ENCODE data around the gene DEF6. TPM values are rescaled to one million over a fixed set of nuclear protein-coding genes. Genes with fewer than 3 reads are reported as not detected.

DEF6 gene
- total and polyA plus RNA-seq, 3 experiments from 2014 or later, result 71.2 to 183 (median 73.0) TPM

GRCh38 chr6:35259194-35259947 is 38.2 kb upstream of the DEF6 start, which contains the start of gene ZNF76:
Gene ZNF76 (plus strand): TSS chr6:35259735. CDS start chr6:35281152, 21,417 bp downstream.
- DNase-seq, result peak; percentile 92 to 94 (median 93)
- H3K4me3 ChIP-seq (ENCODE audit: low read length), result peak within 1 kb of the TSS; percentile 97
- H3K9me3 Mint-ChIP-seq, result no peaks in the 10 kb centered on the region
- peaks cover 0 to 12% (median 2%) of the 10 kb centered on the region in 3 donors for H3K36me3 Mint-ChIP-seq
- H3K36me3 ChIP-seq (ENCODE audit: insufficient read depth, low read length), result no peaks in the 10 kb centered on the region
- POLR2A ChIA-PET, result interaction anchor here (0.5 to 1.2 kb wide), 4 partner anchors 44 to 1040 kb away, joined by 3 to 5 read pairs (median 4); partner anchors contain the start of genes HMGA1 and TAF11
- CTCF ChIA-PET, result interaction anchor here (0.8 to 1.7 kb wide), 8 partner anchors 18 to 365 kb away, joined by 3 to 13 read pairs (median 3); no protein-coding TSS in a partner anchor
- H3K4me1 Mint-ChIP-seq, result peaks cover 49 to 62% (median 61%) of the 10 kb centered on the region in 3 donors
- peak within 1 kb of the TSS; percentile 89 to 99 (median 96) for H3K4me3 Mint-ChIP-seq
- H3K27me3 ChIP-seq (ENCODE audit: insufficient read depth, low read length, poor library complexity, severe bottlenecking), result no peaks in the 10 kb centered on the region
- H3K4me1 ChIP-seq (ENCODE audit: insufficient read depth, low read length), result peaks cover 44% of the 10 kb centered on the region
- H3K9me3 ChIP-seq (ENCODE audit: low read length), result no peaks in the 10 kb centered on the region
- H3K27ac ChIP-seq (ENCODE audit: low read depth, low read length), result peak within 1 kb of the TSS; percentile 94
- peaks cover 0 to 3% of the 10 kb centered on the region in 2 donors for H3K27me3 Mint-ChIP-seq
- H3K27ac Mint-ChIP-seq, result peak within 1 kb of the TSS; percentile 93 to 99 (median 99)

DNA sequence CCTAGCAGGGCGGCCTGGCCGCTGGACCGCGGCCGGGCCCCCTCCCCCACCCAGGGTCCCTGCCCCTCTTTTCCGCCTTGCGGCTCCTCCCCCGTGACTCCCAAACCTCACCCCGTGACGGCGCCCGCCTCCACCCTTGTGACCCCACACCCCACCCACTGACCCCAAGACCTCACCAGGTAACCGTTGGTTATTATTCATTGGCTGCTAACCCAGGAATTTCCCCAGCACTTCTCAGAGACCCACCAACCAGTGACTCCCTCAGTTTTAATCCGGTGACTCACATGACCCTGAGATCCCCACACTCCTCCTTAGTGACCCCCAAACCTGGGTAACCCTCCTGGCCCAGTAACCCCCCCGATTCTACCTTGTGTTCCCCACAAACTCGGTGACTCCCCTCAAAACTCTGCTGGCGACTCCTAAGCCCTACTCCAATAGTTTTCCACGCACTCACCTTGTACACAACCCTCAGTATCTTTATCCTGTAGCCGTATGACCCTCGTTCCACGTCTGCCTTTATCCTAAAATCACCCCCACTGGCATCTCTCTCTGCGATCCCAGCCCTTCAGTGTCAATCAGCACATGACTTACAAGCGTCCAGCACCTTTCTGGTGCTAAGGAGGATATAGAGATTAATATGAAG is 37.5 kb upstream of the DEF6 start:
- no peaks in the 10 kb centered on the region for H3K36me3 ChIP-seq (ENCODE audit: insufficient read depth, low read length)
- H3K27ac ChIP-seq (ENCODE audit: low read depth, low read length), result peak overlapping the region; percentile 94
- peak overlapping the region; percentile 87 to 96 (median 90) for H3K4me3 Mint-ChIP-seq
- no peaks in the 10 kb centered on the region for H3K27me3 ChIP-seq (ENCODE audit: insufficient read depth, low read length, poor library complexity, severe bottlenecking)
- H3K27me3 Mint-ChIP-seq, result peaks cover 0 to 3% of the 10 kb centered on the region in 2 donors
- no peaks in the 10 kb centered on the region for H3K9me3 ChIP-seq (ENCODE audit: low read length)
- H3K4me1 ChIP-seq (ENCODE audit: insufficient read depth, low read length), result peaks cover 48% of the 10 kb centered on the region
- peak overlapping the region; percentile 97 for H3K4me3 ChIP-seq (ENCODE audit: low read length)
- H3K27ac Mint-ChIP-seq, result peak overlapping the region; percentile 85 to 99 (median 98)
- ChIA-PET POLR2A (interaction anchor here (1.2 kb wide), 1 partner anchor 43 kb away, joined by 4 read pairs; no protein-coding TSS in a partner anchor), CTCF (interaction anchor here (1.0 to 1.7 kb wide), 3 partner anchors 19 to 68 kb away, joined by 3 to 13 read pairs (median 4); no protein-coding TSS in a partner anchor)
- peaks cover 0 to 12% (median 2%) of the 10 kb centered on the region in 3 donors for H3K36me3 Mint-ChIP-seq
- H3K9me3 Mint-ChIP-seq, result no peaks in the 10 kb centered on the region
- DNase-seq, result peak; percentile 75 to 90 (median 79)
- H3K4me1 Mint-ChIP-seq, result peaks cover 52 to 69% (median 67%) of the 10 kb centered on the region in 3 donors

GRCh38 chr6:35260591-35261570 is 36.7 kb upstream of the DEF6 start:
- no peaks in the 10 kb centered on the region for H3K27me3 ChIP-seq (ENCODE audit: insufficient read depth, low read length, poor library complexity, severe bottlenecking)
- Mint-ChIP-seq H3K27ac (peak overlapping the region; percentile 85 to 99 (median 98)), H3K4me1 (peaks cover 57 to 76% (median 72%) of the 10 kb centered on the region in 3 donors), H3K27me3 (peaks cover 0 to 3% of the 10 kb centered on the region in 2 donors), H3K9me3 (no peaks in the 10 kb centered on the region), H3K4me3 (peak overlapping the region; percentile 87 to 96 (median 90)), H3K36me3 (peaks cover 0 to 16% (median 2%) of the 10 kb centered on the region in 3 donors)
- peak overlapping the region; percentile 97 for H3K4me3 ChIP-seq (ENCODE audit: low read length)
- no peak for DNase-seq
- peak overlapping the region; percentile 94 for H3K27ac ChIP-seq (ENCODE audit: low read depth, low read length)
- peaks cover 48% of the 10 kb centered on the region for H3K4me1 ChIP-seq (ENCODE audit: insufficient read depth, low read length)
- H3K36me3 ChIP-seq (ENCODE audit: insufficient read depth, low read length), result no peaks in the 10 kb centered on the region
- CTCF ChIA-PET, result interaction anchor here (1.0 kb wide), 1 partner anchor 189 kb away, joined by 3 read pairs; no protein-coding TSS in a partner anchor
- POLR2A ChIA-PET, result no interaction called here
- no peaks in the 10 kb centered on the region for H3K9me3 ChIP-seq (ENCODE audit: low read length)

DNA sequence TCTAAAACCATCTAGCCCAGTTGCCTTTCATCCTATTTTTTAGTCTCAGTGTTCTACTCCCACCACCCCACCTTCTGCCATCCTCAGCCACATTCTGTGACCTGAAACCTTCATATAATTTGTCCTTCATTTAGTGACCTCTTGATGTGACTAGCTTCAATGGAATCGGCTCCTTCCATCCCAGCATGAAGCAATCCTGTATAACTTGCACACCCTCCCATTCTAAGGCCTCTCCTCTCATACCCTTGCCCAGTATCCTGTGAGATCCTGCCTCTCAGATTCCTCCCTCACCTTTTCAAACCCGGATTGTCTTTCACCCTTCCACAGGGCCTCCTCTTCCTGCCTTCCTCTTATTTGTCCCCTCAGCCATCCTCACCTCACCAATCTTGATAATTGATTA is 35.0 kb upstream of the DEF6 start:
- ChIA-PET CTCF (no interaction called here), POLR2A (no interaction called here)
- Histone ChIP-seq H3K36me3 (ENCODE audit: insufficient read depth, low read length) (no peaks in the 10 kb centered on the region), H3K4me1 (ENCODE audit: insufficient read depth, low read length) (peaks cover 48% of the 10 kb centered on the region), H3K27me3 (ENCODE audit: insufficient read depth, low read length, poor library complexity, severe bottlenecking) (no peaks in the 10 kb centered on the region), H3K4me3 (ENCODE audit: low read length) (no peak overlapping the region), H3K9me3 (ENCODE audit: low read length) (no peaks in the 10 kb centered on the region), H3K27ac (ENCODE audit: low read depth, low read length) (no peak overlapping the region)
- Mint-ChIP-seq H3K9me3 (no peaks in the 10 kb centered on the region), H3K4me1 (peaks cover 56 to 77% (median 76%) of the 10 kb centered on the region in 3 donors), H3K27me3 (peaks cover 0 to 3% of the 10 kb centered on the region in 2 donors), H3K36me3 (peaks cover 0 to 22% (median 2%) of the 10 kb centered on the region in 3 donors), H3K4me3 (peak overlapping the region in 2 of 7 donors; percentile 29 to 70), H3K27ac (peak overlapping the region in 7 of 8 donors; percentile 21 to 98 (median 64))
- no peak for DNase-seq

GRCh38 chr6:35264550-35265274 is 32.9 kb upstream of the DEF6 start:
- H3K27me3 Mint-ChIP-seq, result no peaks in the 10 kb centered on the region

GRCh38 chr6:35265523-35265922 is 32.1 kb upstream of the DEF6 start:
- H3K4me1 Mint-ChIP-seq, result peaks cover 46 to 71% (median 66%) of the 10 kb centered on the region in 3 donors
- H3K9me3 Mint-ChIP-seq, result no peaks in the 10 kb centered on the region
- no peak for DNase-seq
- no peaks in the 10 kb centered on the region for H3K27me3 Mint-ChIP-seq
- peak overlapping the region in 3 of 8 donors; percentile 49 to 64 (median 52) for H3K27ac Mint-ChIP-seq
- no peak overlapping the region for H3K4me3 Mint-ChIP-seq
- ChIA-PET CTCF (interaction anchor here (0.7 to 2.2 kb wide), 3 partner anchors 20 to 204 kb away, joined by 3 to 5 read pairs (median 4); no protein-coding TSS in a partner anchor), POLR2A (no interaction called here)
- no peaks in the 10 kb centered on the region for H3K9me3 ChIP-seq (ENCODE audit: low read length)
- H3K4me1 ChIP-seq (ENCODE audit: insufficient read depth, low read length), result peaks cover 32% of the 10 kb centered on the region
- peaks cover 0 to 22% (median 2%) of the 10 kb centered on the region in 3 donors for H3K36me3 Mint-ChIP-seq
- no peak overlapping the region for H3K27ac ChIP-seq (ENCODE audit: low read depth, low read length)
- H3K4me3 ChIP-seq (ENCODE audit: low read length), result no peak overlapping the region
- no peaks in the 10 kb centered on the region for H3K36me3 ChIP-seq (ENCODE audit: insufficient read depth, low read length)
- H3K27me3 ChIP-seq (ENCODE audit: insufficient read depth, low read length, poor library complexity, severe bottlenecking), result no peaks in the 10 kb centered on the region

More at GRCh38 chr6:35264550-35265274, 32.9 kb upstream of the DEF6 start:
- H3K9me3 ChIP-seq (ENCODE audit: low read length), result no peaks in the 10 kb centered on the region
- peaks cover 39% of the 10 kb centered on the region for H3K4me1 ChIP-seq (ENCODE audit: insufficient read depth, low read length)
- H3K36me3 Mint-ChIP-seq, result peaks cover 0 to 21% (median 2%) of the 10 kb centered on the region in 3 donors
- H3K36me3 ChIP-seq (ENCODE audit: insufficient read depth, low read length), result no peaks in the 10 kb centered on the region
- no peaks in the 10 kb centered on the region for H3K9me3 Mint-ChIP-seq
- peak overlapping the region in 6 of 8 donors; percentile 28 to 93 (median 75) for H3K27ac Mint-ChIP-seq
- H3K27ac ChIP-seq (ENCODE audit: low read depth, low read length), result no peak overlapping the region
- DNase-seq, result no peak
- CTCF ChIA-PET, result interaction anchor here (1.4 to 2.2 kb wide), 2 partner anchors 19 to 25 kb away, joined by 4 to 5 read pairs; no protein-coding TSS in a partner anchor
- H3K4me3 ChIP-seq (ENCODE audit: low read length), result no peak overlapping the region
- peaks cover 52 to 76% (median 73%) of the 10 kb centered on the region in 3 donors for H3K4me1 Mint-ChIP-seq
- POLR2A ChIA-PET, result no interaction called here
- no peaks in the 10 kb centered on the region for H3K27me3 ChIP-seq (ENCODE audit: insufficient read depth, low read length, poor library complexity, severe bottlenecking)
- H3K4me3 Mint-ChIP-seq, result no peak overlapping the region
